Glomerular endothelial cell (primary cell): ENCODE measurements around the gene FAM72A. TPM values are rescaled to one million over a fixed set of nuclear protein-coding genes. Genes with fewer than 3 reads are reported as not detected.
"Not testable (repeated sequence)": the region's sequence is repeated elsewhere in the genome, so short reads cannot be mapped to it uniquely, and the experiment has no call there.

ENCODE experiments used
- DNase-seq: peaks from one replicate; pipeline ENCODE4 v3.0.0-alpha.2; 2011; ENCODE audit warnings: low read depth, low spot score; ENCODE audit errors: extremely low read depth
- total RNA-seq: library from RNA; depleted of rRNA; stranded (reverse); fragments of >200 nt; gene quantifications from 2 replicates; pipeline ENCODE4 v1.2.3, GENCODE V29; 2015

FAM72A gene
- total RNA-seq, 1 donor from 2014 or later, result 5.3 TPM

- not testable (repeated sequence) for DNase-seq
These were observed 15.6 kb upstream of the FAM72A start for GRCh38 chr1:206218285-206218684.

GRCh38 chr1:206215600-206216392 lies 13.2 kb upstream of the FAM72A start:
- not testable (repeated sequence) for DNase-seq

GRCh38 chr1:206210802-206211201 lies 8.2 kb upstream of the FAM72A start:
- not testable (repeated sequence) for DNase-seq

GRCh38 chr1:206205569-206205968 lies 2.9 kb upstream of the FAM72A start:
- DNase-seq, result not testable (repeated sequence)

GRCh38 chr1:206204871-206205270 lies 2.2 kb upstream of the FAM72A start:
- DNase-seq, result not testable (repeated sequence)

- not testable (repeated sequence) for DNase-seq
These were observed 1.5 kb upstream of the FAM72A start for GRCh38 chr1:206204159-206204511.

- not testable (repeated sequence) for DNase-seq
These were observed 922 bp upstream of the FAM72A start, which contains the start of gene SRGAP2 for GRCh38 chr1:206203364-206204158. Gene SRGAP2 (plus strand): TSS chr1:206203541. CDS start chr1:206205971, 2,430 bp downstream.

GRCh38 chr1:206196748-206197424 lies 5.8 kb downstream of the FAM72A start:
- not testable (repeated sequence) for DNase-seq

- DNase-seq, result not testable (repeated sequence)
These were observed 7.5 kb downstream of the FAM72A start for GRCh38 chr1:206195182-206195581.

- not testable (repeated sequence) for DNase-seq
These were observed 15.8 kb downstream of the FAM72A start for GRCh38 chr1:206186826-206187225.

GRCh38 chr1:206185778-206186177 lies 16.9 kb downstream of the FAM72A start:
- not testable (repeated sequence) for DNase-seq

- not testable (repeated sequence) for DNase-seq
These were observed 18.9 kb downstream of the FAM72A start for GRCh38 chr1:206183788-206184187.

- not testable (repeated sequence) for DNase-seq
These were observed 20.0 kb downstream of the FAM72A start for GRCh38 chr1:206182368-206183317.

GRCh38 chr1:206179666-206180065 lies 23.0 kb downstream of the FAM72A start:
- DNase-seq, result not testable (repeated sequence)

GRCh38 chr1:206178061-206178989 lies 24.3 kb downstream of the FAM72A start:
- not testable (repeated sequence) for DNase-seq

GRCh38 chr1:206176114-206176502 lies 26.5 kb downstream of the FAM72A start:
- not testable (repeated sequence) for DNase-seq

GRCh38 chr1:206175459-206176113 lies 27.1 kb downstream of the FAM72A start:
- not testable (repeated sequence) for DNase-seq

GRCh38 chr1:206174182-206174868 lies 28.3 kb downstream of the FAM72A start:
- not testable (repeated sequence) for DNase-seq
